K562 (cell line): ENCODE measurements around the gene S100A10. TPM values are rescaled to one million over a fixed set of nuclear protein-coding genes. Genes with fewer than 3 reads are reported as not detected.

ENCODE experiments used
- ATAC-seq: fragments of 200-7000 bp; cut with Tn5 transposase; 3 replicates; pipeline ENCODE4 v1.9.1; 2020; ENCODE audit warnings: moderate library complexity
- BruUV-seq: library from RNA; stranded (reverse); fragments of 400-500 nt; replicated peaks from 2 replicates; lab custom pipeline; 2021; lab: Mats Ljungman, UMichigan
- CTCF ChIA-PET: fragments of 300-600 bp; formaldehyde crosslinking; extraction: SDS; loops from one replicate; lab custom pipeline; 2021; ENCODE audit warnings: low intra/inter-chr PET ratio; lab: Yijun Ruan, JAX
- POLR2A ChIA-PET: fragments of 300-600, 350-650 bp; sonication (Branson Sonifier 250); formaldehyde crosslinking; extraction: SDS; loops from one replicate; lab custom pipeline; 2021; ENCODE audit warnings: antibody characterized with exemption, inconsistent platforms; lab: Yijun Ruan, JAX
- DNase-seq, 4 experiments: peaks; one replicate each; pipeline versions ENCODE4 v3.0.0 to v3.0.0-alpha.2; 2011 to 2018; ENCODE audit warnings: low spot score in 3 of 4, mixed read lengths in 3 of 4; ENCODE audit errors: extremely low read depth in 1 of 4
- FAIRE-seq: peaks from 2 replicates; lab custom pipeline; 2011; peaks lifted over from hg19 to GRCh38; lab: Jason Lieb, UNC
- H2AFZ ChIP-seq: 2 replicates; pipeline ENCODE4 v1.6.0; 2011; ENCODE audit warnings: low read depth, low read length, control low read depth, inconsistent platforms
- H3K27ac ChIP-seq: fragments of 200-600 bp; 3 replicates; pipeline ENCODE4 v1.8.0; 2011; ENCODE audit warnings: low read depth, mild to moderate bottlenecking, control low read depth, inconsistent platforms, low read length, moderate library complexity, mixed read lengths; ENCODE audit errors: extremely low read depth
- H3K27me3 ChIP-seq, 2 experiments: fragments of 300-600 bp in 1 of 2; 2 replicates in 1 of 2; 3 replicates in 1 of 2; pipeline versions ENCODE4 v1.6.0 to v1.8.0; 2011; ENCODE audit warnings: inconsistent platforms in 2 of 2, low read length in 2 of 2, mild to moderate bottlenecking in 1 of 2, mixed read lengths in 1 of 2, moderate library complexity in 1 of 2; ENCODE audit not compliant: control insufficient read depth in 2 of 2, insufficient read depth in 2 of 2
- H3K36me3 ChIP-seq: fragments of 300-600 bp; 3 replicates; pipeline ENCODE4 v1.8.0; 2011; ENCODE audit warnings: mild to moderate bottlenecking, low read length, inconsistent platforms; ENCODE audit not compliant: control insufficient read depth, insufficient read depth
- H3K4me1 ChIP-seq, 2 experiments: fragments of 200-600 bp in 1 of 2; replicated peaks in 1 of 2; 2 replicates in 1 of 2; 3 replicates in 1 of 2; pipeline versions ENCODE4 v1.5.1 to v1.8.0; 2011; ENCODE audit warnings: inconsistent platforms in 2 of 2, low read length in 2 of 2, mild to moderate bottlenecking in 1 of 2, mixed read lengths in 1 of 2, moderate library complexity in 1 of 2; ENCODE audit not compliant: control insufficient read depth in 2 of 2, insufficient read depth in 2 of 2
- H3K4me2 ChIP-seq: 2 replicates; pipeline ENCODE4 v1.6.1; 2011; ENCODE audit warnings: low read length, control low read depth, inconsistent platforms, mixed read lengths; ENCODE audit not compliant: insufficient read depth
- H3K4me3 ChIP-seq: fragments of 200-600 bp; sonication (generic), shearing (Covaris generic); 2 replicates; pipeline ENCODE4 v1.5.1; 2016; ENCODE audit warnings: control low read depth, inconsistent platforms
- H3K79me2 ChIP-seq: fragments of 200-600 bp; 3 replicates; pipeline ENCODE4 v1.8.0; 2011; ENCODE audit warnings: low read length, inconsistent platforms; ENCODE audit not compliant: control insufficient read depth, insufficient read depth
- H3K9ac ChIP-seq, 2 experiments: 2 replicates each; pipeline versions ENCODE4 v1.6.0 to v1.6.1; 2011; ENCODE audit warnings: low read depth in 2 of 2, low read length in 2 of 2, control low read depth in 1 of 2, inconsistent platforms in 1 of 2, mild to moderate bottlenecking in 1 of 2, mixed read lengths in 1 of 2; ENCODE audit not compliant: insufficient read depth in 1 of 2
- H3K9me1 ChIP-seq: one replicate; pipeline ENCODE4 v1.6.0; 2011; ENCODE audit warnings: inconsistent platforms, mild to moderate bottlenecking, low read length, moderate library complexity; ENCODE audit not compliant: control insufficient read depth, insufficient read depth
- H3K9me3 ChIP-seq: replicated peaks from 2 replicates; pipeline ENCODE4 v1.5.1; 2011; ENCODE audit warnings: low read depth, low read length, inconsistent platforms; ENCODE audit not compliant: control insufficient read depth, insufficient read depth
- H4K20me1 ChIP-seq: replicated peaks from 2 replicates; pipeline ENCODE4 v1.6.1; 2011; ENCODE audit warnings: low read length, inconsistent platforms, mixed read lengths; ENCODE audit not compliant: control insufficient read depth, insufficient read depth
- ESRRA ChIP-seq: fragments of 450-650 bp; IDR thresholded peaks from 2 replicates; pipeline ENCODE4 v1.6.1; 2014; ENCODE audit warnings: low read depth, mild to moderate bottlenecking, moderate library complexity, borderline replicate concordance
- HEY1 ChIP-seq: fragments of 250-450 bp; sonication (Bioruptor Pico); IDR thresholded peaks from 2 replicates; pipeline ENCODE4 v1.5.0; 2020; ENCODE audit warnings: mild to moderate bottlenecking, moderate library complexity, borderline replicate concordance
- ZBTB5 ChIP-seq: fragments of 450-650 bp; IDR thresholded peaks from 2 replicates; pipeline ENCODE4 v1.6.1; 2017; ENCODE audit warnings: antibody characterized with exemption
- ZNF140 ChIP-seq: fragments of 250-450 bp; sonication (Bioruptor Pico); IDR thresholded peaks from 2 replicates; pipeline ENCODE4 v1.8.0; 2021; ENCODE audit warnings: moderate library complexity, mild to moderate bottlenecking, inconsistent platforms
- WGBS: fragments of 100-300 bp; shearing (Covaris generic); methylation state at CpG from one replicate; pipeline ENCODE4 v1.1.6; 2016; ENCODE audit warnings: low coverage, mixed read lengths; ENCODE audit not compliant: insufficient coverage; ENCODE audit errors: missing lambda C conversion rate; 5-methylcytosine and 5-hydroxymethylcytosine counted together
- in situ Hi-C: fragments of 300-500 bp; cut with MboI; formaldehyde crosslinking; loops from 4 replicates; pipeline ENCODE4 v1.15.0; 2018; ENCODE audit warnings: inconsistent platforms, mixed read lengths
- intact Hi-C: fragments of 100-400 bp; cut with micrococcal nuclease; formaldehyde crosslinking; loops from 2 replicates; pipeline ENCODE4 v1.14.2; 2022
- polyA plus RNA-seq, 8 experiments: library from polyadenylated mRNA; depleted of rRNA in 4 of 8; stranded (reverse) in 5 of 8; unstranded in 3 of 8; fragments of >200 nt; fragmentation: Nextera tagmentation in 2 of 8; fragmentation: Illumina TruSeq in 1 of 8; extraction: Ambion mirVana in 2 of 8; extraction: Trizol in 1 of 8; gene quantifications; 2 replicates each; pipeline versions ENCODE4 v1.2.1 to v1.2.3, GENCODE V29; 2011 to 2014; ENCODE audit warnings: inconsistent platforms in 1 of 8, missing spikeins in 1 of 8
- total RNA-seq, 7 experiments: library from RNA; depleted of rRNA in 6 of 7; stranded (reverse); fragments of >200 nt in 6 of 7; fragmentation: Illumina TruSeq in 2 of 7; extraction: Trizol in 2 of 7; gene quantifications; 2 replicates each; pipeline versions ENCODE4 v1.2.1 to v1.2.3, GENCODE V29; 2011 to 2021; ENCODE audit warnings: low replicate concordance in 1 of 7
- TF ChIP-seq, protein P1 (sequence below): sonication (generic); formaldehyde crosslinking; IDR thresholded peaks from 2 replicates; pipeline ENCODE4 v1.8.0; 2022; ENCODE audit warnings: mild to moderate bottlenecking, missing genetic modification reagents

S100A10 gene
- total and polyA plus RNA-seq, 9 of the 15 experiments (the other 6 are each of a cell fraction or from before 2014, with no cell fraction given): 0.32 to 1.6 (median 0.50) TPM; not detected in 3

DNA sequence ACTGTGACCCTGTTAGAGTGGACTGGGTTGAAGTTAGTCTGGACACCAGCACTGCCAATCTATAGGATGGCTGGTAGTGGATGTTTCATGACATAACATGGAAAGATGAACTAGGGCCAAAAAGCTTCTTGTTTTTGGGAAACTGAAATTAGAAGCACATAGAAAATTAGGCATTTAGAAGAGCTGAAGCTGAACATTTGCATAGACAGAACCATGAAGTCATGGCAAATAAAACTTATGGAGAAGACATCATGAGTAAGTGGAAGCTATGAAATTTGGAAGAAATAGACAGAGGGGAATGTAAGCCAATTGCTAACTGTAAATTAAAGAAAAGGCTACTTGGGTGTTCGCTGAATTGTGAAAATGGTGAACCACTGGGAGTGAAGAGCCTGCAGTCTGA lies 45.8 kb upstream of the S100A10 start:
- peaks cover 23% of the 10 kb centered on the region for H3K79me2 ChIP-seq
- ATAC-seq (no peak), FAIRE-seq (no peak), DNase-seq (no peak)
- no peaks in the 10 kb centered on the region for H4K20me1 ChIP-seq
- H3K4me2 ChIP-seq: peak overlapping the region; percentile 5; the same call in 1 of the 2 replicates
- POLR2A ChIA-PET: interaction anchor here (0.7 kb wide), 1 partner anchor 11 kb away, joined by 3 read pairs; no protein-coding TSS in a partner anchor
- no peaks in the 10 kb centered on the region for H3K27me3 ChIP-seq
- CTCF ChIA-PET: no interaction called here
- no peak overlapping the region for H3K4me3 ChIP-seq
- H3K9me1 ChIP-seq: no peaks in the 10 kb centered on the region
- H3K4me1 ChIP-seq: peaks cover 22 to 23% of the 10 kb centered on the region in 2 experiments
- in situ Hi-C loops: no loop called here
- no TSS peak for BruUV-seq
- intact Hi-C loops: no loop called here
- H3K9ac ChIP-seq: no peak overlapping the region
- peak overlapping the region; percentile 58 for H2AFZ ChIP-seq
- 38% methylated on average over 1 of the region's 1 CpG for WGBS
- TF ChIP-seq ZBTB5 (no peak), ZNF140 (CRISPR knock-in tag) (no peak), ESRRA (no peak), HEY1 (CRISPR knock-in tag) (no peak)
- TF ChIP-seq, protein P1, sequence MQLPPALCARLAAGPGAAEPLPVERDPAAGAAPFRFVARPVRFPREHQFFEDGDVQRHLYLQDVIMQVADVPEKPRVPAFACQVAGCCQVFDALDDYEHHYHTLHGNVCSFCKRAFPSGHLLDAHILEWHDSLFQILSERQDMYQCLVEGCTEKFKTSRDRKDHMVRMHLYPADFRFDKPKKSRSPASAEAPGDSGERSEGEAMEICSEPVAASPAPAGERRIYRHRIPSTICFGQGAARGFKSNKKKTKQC (CRISPR knock-in tag): no peak
- H3K27ac ChIP-seq: no peak overlapping the region
- no peaks in the 10 kb centered on the region for H3K36me3 ChIP-seq
- no peaks in the 10 kb centered on the region for H3K9me3 ChIP-seq
